HG03097 (cell line): ENCODE measurements around the gene XXYLT1.
A peak's percentile ranks its signal among the peaks of the same experiment; 100 is the strongest.
"Not testable (repeated sequence)": the region's sequence is repeated elsewhere in the genome, so short reads cannot be mapped to it uniquely, and the experiment has no call there.

Experiments
- ATAC-seq: cut with Tn5 transposase; IDR thresholded peaks from one replicate; pipeline ENCODE4 v1.9.1; 2021; ENCODE audit not compliant: unreplicated experiment, low FRiP score

XXYLT1 gene, protein sequence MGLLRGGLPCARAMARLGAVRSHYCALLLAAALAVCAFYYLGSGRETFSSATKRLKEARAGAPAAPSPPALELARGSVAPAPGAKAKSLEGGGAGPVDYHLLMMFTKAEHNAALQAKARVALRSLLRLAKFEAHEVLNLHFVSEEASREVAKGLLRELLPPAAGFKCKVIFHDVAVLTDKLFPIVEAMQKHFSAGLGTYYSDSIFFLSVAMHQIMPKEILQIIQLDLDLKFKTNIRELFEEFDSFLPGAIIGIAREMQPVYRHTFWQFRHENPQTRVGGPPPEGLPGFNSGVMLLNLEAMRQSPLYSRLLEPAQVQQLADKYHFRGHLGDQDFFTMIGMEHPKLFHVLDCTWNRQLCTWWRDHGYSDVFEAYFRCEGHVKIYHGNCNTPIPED

DNA sequence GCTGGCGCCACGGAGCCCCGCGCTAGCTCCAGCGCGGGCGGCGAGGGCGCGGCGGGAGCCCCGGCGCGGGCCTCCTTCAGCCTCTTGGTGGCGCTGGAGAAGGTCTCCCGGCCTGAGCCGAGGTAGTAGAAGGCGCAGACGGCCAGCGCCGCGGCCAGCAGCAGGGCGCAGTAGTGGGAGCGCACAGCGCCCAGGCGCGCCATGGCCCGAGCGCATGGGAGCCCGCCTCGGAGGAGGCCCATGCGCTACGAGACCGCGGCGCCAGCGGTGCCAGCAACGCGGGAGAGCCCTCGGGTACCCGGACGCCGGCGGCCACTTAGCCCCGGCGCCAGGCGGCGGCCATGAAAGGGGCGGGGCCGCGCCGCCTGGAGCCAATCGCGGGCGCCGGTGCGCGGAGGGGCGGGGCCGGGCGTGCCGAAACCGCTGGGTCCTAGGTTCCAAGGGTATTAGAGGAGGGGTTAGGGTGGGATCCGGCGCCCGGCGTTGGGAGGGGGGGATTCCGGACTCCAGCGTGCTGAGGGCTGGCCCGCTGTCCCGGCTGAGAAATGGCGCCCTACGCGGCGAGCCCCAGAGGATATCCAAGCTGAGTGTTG, at the start of gene XXYLT1:
Gene XXYLT1 (minus strand): TSS at position 343 of the 593 bp plus-strand sequence. CDS start 101 bp downstream, at position 242.
- peak; percentile 66 for ATAC-seq

DNA sequence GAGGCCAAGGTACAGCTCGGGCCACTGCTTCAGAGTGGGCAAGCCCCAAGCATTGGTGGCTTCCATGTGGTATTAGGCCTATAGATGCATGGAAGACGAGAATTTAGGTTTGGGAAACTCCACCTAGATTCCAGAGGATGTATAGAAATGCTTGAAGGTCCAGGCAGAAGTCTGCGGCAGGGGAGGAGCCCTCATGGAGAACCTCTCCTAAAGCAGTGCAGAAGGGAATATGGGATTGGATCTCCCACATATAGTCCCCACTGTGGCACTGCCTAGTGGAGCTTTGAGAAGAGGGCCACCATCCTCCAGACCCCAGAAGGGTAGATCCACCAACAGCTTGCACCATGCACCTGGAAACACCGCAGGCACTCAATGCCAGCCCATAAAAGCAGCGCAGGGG, 48.1 kb upstream of the XXYLT1 start:
- ATAC-seq = no peak

DNA sequence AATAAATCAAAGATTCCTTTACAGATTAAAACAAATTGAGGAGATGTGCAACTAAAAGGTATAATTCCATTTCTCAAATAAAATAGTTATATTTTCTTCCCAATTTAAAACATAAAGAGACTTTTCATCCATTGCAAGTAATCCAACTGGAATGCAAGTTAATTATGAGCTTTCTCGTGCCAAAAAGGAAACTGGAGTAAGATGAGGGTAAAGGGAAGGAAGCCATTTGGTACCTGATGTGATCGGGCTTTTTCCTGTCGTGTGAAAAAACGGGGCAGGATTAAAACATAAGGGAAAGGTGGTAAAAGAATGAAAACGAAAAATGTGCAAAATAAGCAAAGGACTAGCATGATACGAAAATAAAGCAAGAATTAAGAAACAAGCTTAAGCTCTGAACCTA, 41.8 kb upstream of the XXYLT1 start:
- ATAC-seq = no peak

DNA sequence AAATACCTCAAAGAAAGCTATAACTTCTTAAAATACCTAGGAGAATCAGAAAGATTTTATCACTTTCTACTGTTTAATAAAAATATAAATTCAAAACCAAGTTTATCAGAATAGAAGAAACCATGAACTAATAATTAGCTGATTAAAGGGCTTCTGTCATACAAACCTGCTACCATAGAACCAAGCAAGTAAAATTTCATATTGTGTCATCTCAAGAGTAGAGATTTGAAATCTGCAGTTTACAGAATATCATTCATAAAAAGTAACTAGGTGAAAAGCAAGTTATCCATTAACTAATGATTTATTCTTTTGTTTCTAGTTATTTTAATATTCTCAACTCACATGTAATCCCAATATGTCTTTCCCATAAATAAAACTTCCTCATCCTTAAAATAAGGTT, 36.8 kb upstream of the XXYLT1 start:
- no peak for ATAC-seq

DNA sequence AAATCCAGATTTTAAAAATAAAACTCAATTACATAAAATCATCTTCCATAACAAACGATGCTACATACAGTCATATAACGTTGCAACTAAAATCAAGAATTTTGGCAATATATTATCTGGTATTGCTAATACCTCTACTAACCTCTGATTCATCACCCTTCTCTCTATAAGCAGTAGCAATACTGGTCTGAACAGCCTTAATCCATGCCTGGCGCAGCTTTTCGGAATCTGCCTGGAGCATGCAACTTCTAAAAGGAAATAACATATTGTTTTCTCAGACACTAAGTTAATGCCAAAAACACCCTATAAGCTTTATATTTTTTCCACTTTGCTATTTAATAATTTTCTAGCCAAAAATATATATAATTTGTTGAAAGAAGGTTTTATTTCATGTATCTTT, 35.4 kb upstream of the XXYLT1 start:
- no peak for ATAC-seq

DNA sequence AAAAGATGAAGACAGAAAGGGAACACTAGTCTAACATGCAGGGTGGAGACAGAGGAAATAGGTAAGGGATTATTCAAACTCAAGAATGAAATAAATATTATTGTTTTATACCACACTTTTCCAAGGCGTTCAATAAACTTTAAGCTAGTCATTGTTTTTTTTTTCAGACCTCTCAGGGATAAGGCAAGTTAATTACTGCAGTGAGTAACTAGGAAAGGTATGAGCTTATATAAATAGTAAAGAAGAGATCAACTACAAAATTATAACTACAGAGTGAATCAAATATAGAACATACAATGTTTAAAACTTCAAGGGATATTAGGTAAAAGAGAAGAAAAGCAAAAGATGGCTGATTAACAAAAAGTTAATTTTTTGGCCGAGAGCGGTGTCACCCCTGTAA, 31.5 kb upstream of the XXYLT1 start:
- ATAC-seq = no peak

DNA sequence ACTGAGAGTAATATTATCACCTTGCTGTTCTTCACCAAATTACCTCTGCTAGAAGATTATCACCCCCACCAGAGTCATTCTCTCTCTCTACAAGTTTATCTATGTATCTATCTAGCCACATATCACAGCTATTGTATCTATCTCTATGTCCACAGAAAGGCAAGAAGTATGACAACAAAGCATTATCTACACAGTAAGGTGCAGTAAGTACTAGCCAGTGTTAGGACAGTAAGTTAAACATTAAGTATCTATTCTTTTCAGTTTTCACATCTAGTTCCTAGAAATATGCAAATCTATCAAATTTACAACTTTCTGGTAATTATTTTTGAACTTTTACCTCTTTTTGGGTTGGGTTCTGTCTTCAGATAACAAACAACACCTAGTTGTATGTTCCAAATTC, 26.5 kb upstream of the XXYLT1 start:
- ATAC-seq = no peak

DNA sequence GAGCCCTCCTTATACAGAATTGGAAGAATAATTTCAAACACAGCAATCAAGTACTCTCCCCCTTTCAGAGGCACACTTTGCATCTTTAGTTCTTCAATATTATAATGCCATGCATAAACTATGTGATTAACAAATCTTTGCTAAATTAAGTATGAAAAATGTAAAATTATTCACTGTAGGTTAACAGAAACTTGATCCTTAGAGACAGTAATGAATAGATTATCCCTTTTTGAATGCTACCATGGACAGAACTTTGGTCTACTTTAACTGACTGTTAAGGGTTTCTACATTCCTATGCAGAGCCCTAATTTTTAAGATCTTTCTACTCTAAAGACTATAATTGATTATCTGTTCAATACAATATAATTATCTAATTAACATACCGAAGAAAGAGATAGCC, 25.7 kb upstream of the XXYLT1 start:
- no peak for ATAC-seq

DNA sequence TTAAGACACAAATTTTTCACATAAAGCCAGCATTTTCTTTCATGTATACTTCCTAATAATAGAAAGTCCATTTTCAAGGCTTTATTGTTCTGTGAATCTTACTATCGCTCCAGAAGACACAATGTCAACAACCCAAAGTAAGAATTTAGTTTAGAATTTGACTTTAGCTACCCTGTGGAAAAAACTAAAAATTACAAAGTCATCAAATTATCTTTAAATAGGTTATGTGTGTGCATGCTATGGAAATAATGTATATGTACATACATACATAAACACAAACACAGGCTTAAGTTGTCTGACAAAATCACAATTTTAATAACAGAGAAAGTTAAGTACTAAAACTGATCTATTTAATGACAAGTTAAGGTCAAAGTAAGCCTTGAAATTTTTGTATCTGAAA, 20.2 kb upstream of the XXYLT1 start:
- ATAC-seq = no peak

DNA sequence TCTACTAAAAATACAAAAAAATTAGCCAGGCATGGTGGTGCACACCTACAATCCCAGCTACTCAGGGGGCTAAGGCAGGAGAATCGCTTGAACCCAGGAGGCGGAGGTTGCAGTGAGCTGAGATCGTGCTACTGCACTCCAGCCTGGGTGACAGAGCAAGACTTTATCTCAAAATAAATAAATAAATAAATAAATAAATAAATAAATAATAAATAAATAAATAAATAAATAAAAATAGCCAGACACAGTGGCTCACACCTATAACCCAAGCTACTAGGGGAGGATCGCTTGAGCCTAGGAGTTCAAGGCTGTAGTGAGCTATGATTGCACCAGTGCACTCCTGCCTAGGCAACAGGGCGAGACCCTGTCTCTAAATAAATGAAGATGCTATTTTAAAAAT, 19.7 kb upstream of the XXYLT1 start:
- ATAC-seq = not testable (repeated sequence)

DNA sequence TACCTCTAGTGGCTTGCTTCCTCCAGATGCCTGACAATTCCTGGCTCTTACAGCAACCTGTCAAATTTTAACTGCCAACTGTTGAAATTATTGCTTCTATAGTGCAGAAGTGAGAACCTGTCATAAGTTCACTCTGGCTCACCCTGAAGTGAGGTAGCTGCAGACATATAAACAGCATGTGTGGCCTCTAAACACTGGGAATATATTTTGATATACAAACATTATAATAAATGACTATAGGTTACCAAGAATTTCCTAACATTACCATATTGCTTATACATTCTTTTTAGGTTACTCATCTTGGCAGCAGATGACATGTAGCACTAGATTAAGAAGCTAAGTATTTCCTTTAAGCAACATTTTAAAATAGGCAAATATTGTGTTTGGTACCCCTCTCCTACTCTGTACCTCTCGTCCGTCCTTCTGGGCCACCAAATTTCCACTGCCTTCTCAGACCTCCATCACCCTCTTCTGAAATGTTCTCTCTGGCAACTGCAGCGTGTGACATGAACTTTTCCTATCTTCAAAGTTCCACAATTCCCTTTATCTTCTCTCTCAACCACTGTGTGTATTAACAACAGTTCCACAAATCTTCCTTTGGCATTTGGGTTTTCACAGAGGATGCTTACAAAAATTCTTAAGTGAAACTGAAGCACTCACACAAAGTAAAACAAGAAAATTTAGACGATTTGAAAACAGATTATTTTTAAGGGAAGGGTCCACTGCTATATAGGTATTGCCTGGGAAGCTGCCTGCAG, 15.3 kb upstream of the XXYLT1 start:
- ATAC-seq = no peak

DNA sequence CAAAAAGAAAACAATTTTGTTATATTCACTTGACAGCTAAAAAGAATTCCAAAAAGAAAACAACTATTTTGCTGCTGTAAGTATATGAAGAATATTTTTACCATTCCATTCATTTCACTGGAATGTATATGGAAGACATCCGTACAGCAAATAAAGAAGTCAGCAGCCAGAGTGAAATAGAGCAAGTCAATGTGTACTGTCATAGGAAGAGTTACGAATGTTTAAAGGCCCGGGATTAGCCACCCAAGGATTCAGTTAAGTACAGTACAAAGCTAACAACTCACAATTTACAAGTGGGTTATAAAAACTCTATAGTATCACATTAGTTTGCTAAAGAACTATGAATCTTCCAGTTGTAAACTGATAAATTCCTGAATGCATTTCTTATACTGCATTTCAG, 14.4 kb upstream of the XXYLT1 start:
- ATAC-seq = no peak

DNA sequence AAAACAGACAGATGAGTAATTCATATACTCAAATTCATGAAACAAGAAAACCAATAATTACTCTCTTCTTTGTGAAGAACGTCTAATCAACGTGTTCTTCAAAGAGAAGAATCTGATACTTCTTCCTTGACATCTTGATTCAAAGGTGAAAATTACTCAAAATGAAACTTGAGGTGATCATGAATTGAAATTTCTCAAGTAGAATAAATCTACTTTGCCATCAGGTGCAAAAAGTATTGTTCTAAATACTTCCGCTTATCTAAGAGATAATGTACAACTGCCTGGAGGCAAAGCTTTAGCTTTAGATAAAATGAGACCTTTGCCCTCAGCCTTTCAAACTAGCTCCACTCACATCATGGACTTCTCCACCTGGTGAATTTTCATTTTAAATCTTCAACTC, 13.9 kb upstream of the XXYLT1 start:
- ATAC-seq = no peak

DNA sequence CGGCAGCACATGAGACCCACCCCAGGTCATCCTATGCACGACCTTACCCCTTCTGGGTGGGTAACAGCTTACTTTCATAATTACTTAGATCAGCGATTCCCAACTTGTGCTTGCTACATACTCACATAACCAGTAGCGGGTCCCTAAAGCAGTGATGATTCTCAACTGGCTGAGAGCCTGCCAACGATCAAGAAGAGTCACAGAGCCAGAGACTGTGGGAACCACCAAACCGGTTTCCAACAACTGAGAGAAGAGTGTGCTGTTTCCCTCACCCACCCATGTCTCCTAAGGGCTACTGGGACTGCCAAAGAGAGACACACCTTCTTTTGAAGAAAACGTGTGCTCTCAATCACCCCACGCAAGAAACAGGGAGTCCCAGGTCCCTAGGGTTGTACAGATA, 12.0 kb upstream of the XXYLT1 start:
- ATAC-seq = no peak

DNA sequence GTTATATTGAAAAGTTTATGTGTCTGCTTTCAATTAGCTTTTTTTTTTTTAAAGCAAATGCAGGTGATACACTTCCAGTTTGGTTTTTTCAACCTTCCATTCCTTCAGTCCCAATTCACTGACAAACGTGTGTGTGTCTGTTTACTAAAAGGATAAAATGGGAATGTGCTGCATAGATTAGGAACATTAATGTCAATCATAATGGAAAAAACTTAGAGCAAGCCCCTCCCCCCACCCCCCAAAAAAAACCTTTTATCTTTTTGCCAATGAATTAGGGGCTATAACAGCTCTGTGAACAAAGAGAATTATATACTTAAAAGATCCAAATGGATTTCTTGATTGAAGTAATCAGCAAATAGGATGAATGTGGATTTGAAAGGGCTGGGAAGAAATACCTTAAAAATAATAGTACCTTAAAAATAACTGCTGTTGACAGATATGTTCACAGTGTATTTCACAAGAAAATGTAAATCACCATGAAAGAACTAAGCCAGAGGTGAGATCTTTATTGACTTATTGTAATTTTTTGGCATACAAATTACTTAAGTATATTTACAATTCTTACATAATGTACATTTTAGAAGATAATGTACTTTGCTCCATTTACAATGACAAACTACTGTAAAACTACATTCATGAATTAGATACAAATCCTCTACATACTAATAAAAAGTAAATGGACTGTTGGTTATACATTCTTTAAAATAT, 3.5 kb upstream of the XXYLT1 start:
- no peak for ATAC-seq

DNA sequence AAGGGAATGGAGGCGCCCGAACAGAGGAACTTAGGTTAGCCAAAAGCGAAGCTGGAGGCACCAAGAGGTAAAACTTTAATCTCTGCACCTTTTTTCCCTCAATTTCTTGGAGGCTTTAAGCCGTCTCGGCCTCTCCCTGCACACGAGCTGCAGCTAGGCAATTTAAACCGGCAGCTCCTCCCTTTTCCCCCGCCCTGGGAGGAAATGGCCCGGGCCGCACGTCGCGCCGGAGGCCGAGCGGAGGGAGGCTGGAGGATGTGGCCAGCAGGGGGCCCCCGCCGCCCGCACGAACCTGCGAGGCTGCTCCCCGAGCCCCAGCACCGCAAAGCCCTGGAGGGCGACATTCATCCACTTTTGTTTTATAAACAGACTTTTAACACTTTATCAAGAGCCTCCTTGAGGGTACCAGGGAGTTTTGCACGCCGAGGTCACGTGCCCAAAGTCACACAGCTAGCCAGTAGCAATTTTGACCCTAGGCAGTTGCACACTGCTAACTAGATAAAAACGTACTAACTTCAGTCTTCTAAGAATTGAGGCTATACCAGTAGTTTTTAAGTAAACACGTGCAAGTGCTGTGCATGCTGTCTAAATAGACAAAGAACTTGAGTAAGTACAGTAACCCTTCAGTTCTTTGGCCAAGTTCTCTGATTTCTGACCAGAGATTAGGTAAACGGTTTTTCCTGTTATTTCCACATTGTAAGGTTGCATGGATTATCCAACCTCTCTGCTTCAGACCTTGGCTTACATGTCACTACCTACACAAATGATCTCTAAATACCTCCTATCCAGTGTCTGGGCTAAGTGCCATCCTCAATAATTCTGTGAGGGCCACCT, 668 bp upstream of the XXYLT1 start:
- peak; percentile 62 for ATAC-seq

DNA sequence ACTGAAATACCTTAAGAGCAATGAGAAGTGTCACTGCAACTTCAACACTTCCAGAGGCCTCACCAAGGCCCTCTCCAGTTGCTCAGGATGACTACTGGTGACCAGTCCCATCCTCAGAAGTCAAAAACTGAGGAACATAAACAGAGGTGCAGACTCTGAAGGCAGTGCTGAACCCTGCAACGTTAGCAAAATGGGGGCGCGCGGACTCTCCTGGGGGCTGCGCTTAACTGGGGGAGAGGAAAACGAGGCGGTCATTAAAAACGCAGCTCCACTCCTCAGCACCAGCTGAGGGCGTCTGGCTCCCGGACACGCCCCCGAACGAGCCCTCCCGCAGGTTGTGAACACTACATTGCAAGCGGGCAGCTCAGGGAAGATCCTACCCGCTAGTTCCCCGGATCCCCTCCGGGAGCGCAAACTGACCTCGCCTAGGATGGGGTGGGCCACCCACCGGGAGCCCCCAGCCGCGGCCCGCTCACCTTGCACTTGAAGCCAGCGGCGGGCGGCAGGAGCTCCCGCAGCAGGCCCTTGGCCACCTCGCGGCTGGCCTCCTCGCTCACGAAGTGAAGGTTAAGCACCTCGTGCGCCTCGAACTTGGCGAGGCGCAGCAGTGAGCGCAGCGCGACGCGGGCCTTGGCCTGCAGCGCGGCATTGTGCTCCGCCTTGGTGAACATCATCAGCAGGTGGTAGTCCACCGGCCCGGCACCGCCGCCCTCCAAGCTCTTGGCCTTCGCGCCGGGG, 711 bp downstream of the XXYLT1 start:
- peak; percentile 11 for ATAC-seq

DNA sequence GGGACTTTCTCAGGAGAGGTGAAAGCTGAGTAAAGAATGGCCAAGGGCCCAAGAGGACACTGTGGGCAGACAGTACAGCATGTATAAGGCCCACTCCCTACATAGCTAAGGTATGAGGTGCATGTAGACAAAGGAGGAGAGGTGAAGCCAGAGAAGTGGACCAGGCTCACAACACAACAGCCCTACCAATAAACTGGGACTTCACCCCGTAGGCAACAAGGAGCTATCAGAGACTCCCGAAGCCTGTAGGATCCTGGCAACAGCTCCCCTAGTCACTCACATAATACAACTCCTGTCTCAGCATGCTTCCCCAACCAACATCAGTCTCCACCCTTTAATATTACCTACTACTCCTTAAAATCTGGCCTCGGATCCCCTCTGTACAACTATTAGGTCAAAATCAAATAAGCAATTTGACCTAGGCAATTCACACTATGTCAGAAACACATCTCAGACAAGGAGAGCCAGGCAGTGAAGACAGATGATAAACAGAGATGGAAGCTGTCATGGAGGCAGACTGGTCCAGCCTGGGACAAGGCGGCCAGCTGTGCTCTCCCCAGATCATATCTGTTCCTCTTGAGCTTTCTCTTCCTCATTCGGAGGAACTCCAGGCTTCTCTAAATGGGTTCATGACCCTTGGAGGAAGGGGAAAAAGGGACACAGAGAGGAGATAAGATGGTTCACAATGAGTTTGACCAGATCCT, 1.4 kb downstream of the XXYLT1 start:
- ATAC-seq = no peak
